Stimulated activated CD4-positive, alpha-beta T cell treated with anti-CD3 and anti-CD28 coated beads, Interleukin-15, amount 100 ng/mL, for 48 hours (primary cell): ENCODE data around the gene CDC42SE1.

Experiments used
- DNase-seq, 2 donors: peaks; one replicate each; pipeline ENCODE4 v3.0.0-alpha.2; 2020; ENCODE audit warnings: low read depth in 2 of 2

CDC42SE1 gene

GRCh38 chr1:151009206-151009587, 50.2 kb downstream of the CDC42SE1 start:
- DNase-seq = no peak

GRCh38 chr1:151008244-151009205, 50.9 kb downstream of the CDC42SE1 start, which contains the start of gene PRUNE1:
TSS of gene PRUNE1 (plus strand) at chr1:151008449. CDS start at chr1:151008633, 184 bp downstream.
- peak; percentile 94 to 96 for DNase-seq

- DNase-seq = no peak
These were observed 51.6 kb downstream of the CDC42SE1 start for GRCh38 chr1:151007853-151008243.

- DNase-seq = no peak
These were observed 52.9 kb downstream of the CDC42SE1 start, which contains the start of gene MINDY1 for GRCh38 chr1:151006327-151007052. TSS of gene MINDY1 (minus strand) at chr1:151006902. CDS start at chr1:151002617, 4,285 bp downstream.

GRCh38 chr1:151005729-151006319, 53.6 kb downstream of the CDC42SE1 start:
- DNase-seq = no peak

GRCh38 chr1:151003180-151003579, 56.2 kb downstream of the CDC42SE1 start:
- no peak for DNase-seq

- no peak for DNase-seq
These were observed 56.8 kb downstream of the CDC42SE1 start for GRCh38 chr1:151002611-151003010.

GRCh38 chr1:151002051-151002450, 57.4 kb downstream of the CDC42SE1 start:
- DNase-seq = no peak

- DNase-seq = no peak
These were observed 57.8 kb downstream of the CDC42SE1 start for GRCh38 chr1:151001602-151002001.
